HCT116 (cell line): ENCODE results near the gene SRPK2. TPM values are rescaled to one million over a fixed set of nuclear protein-coding genes. Genes with fewer than 3 reads are reported as not detected.

Source experiments
- ATAC-seq: fragments of 200-7000 bp; cut with Tn5 transposase; 2 replicates; pipeline ENCODE4 v1.9.1; 2020; ENCODE audit warnings: mild to moderate bottlenecking, moderate library complexity
- BruUV-seq: library from RNA; stranded (reverse); fragments of 400-500 nt; replicated peaks from 2 replicates; lab custom pipeline; 2021; lab: Mats Ljungman, UMichigan
- CTCF ChIA-PET: fragments of 300-600 bp; sonication (Branson Sonifier 250); formaldehyde crosslinking; loops from one replicate; lab custom pipeline; 2021; ENCODE audit warnings: antibody characterized with exemption; lab: Charles Lee
- POLR2A ChIA-PET: fragments of 300-600, 350-600 bp; sonication (Branson Sonifier 250); formaldehyde crosslinking; loops from one replicate; lab custom pipeline; 2021; ENCODE audit warnings: antibody characterized with exemption; lab: Charles Lee
- RAD21 ChIA-PET, 2 experiments: fragments of 300-600 bp; sonication (Branson Sonifier 250); formaldehyde crosslinking; loops; one replicate each; lab custom pipeline; 2023; ENCODE audit warnings: low total read pairs in 2 of 2; ENCODE audit not compliant: uncharacterized antibody in 2 of 2, unreplicated experiment in 2 of 2, low non-redundant PET in 1 of 2; lab: Charles Lee
- DNase-seq: peaks from one replicate; pipeline ENCODE4 v3.0.0-alpha.2; 2010; ENCODE audit warnings: low read depth, low spot score
- H2AFZ ChIP-seq: fragments of 200-600 bp; shearing (Covaris generic), sonication (generic); 2 replicates; pipeline ENCODE4 v1.6.1; 2017; ENCODE audit warnings: low read depth, mixed run types, mixed read lengths, antibody characterized with exemption, low read length; ENCODE audit not compliant: poor library complexity, severe bottlenecking
- H3K27ac ChIP-seq: 2 replicates; pipeline ENCODE4 v1.5.1; 2012; ENCODE audit warnings: low read depth, low read length
- H3K27me3 ChIP-seq: fragments of 200-600 bp; sonication (generic); 2 replicates; pipeline ENCODE4 v1.6.1; 2016; ENCODE audit warnings: mixed run types, low read length, mixed read lengths; ENCODE audit not compliant: insufficient read depth
- H3K36me3 ChIP-seq, 2 experiments: fragments of 200-500 bp in 1 of 2; fragments of 200-600 bp in 1 of 2; sonication (Bioruptor generic) in 1 of 2; sonication (generic) in 1 of 2; 2 replicates each; pipeline versions ENCODE4 v1.5.1 to v1.6.1; 2014 to 2016; ENCODE audit warnings: low read length in 2 of 2, inconsistent platforms in 1 of 2, mixed read lengths in 1 of 2, mixed run types in 1 of 2; ENCODE audit not compliant: insufficient read depth in 2 of 2, control insufficient read depth in 1 of 2
- H3K4me1 ChIP-seq, 2 experiments: fragments of 200-600 bp in 1 of 2; sonication (generic) in 1 of 2; 2 replicates each; pipeline versions ENCODE4 v1.5.1 to v1.6.1; 2012 to 2017; ENCODE audit warnings: low read length in 2 of 2, inconsistent platforms in 1 of 2, mild to moderate bottlenecking in 1 of 2, mixed read lengths in 1 of 2, mixed run types in 1 of 2, moderate library complexity in 1 of 2; ENCODE audit not compliant: insufficient read depth in 2 of 2, control insufficient read depth in 1 of 2
- H3K4me2 ChIP-seq: fragments of 200-600 bp; sonication (generic); 2 replicates; pipeline ENCODE4 v1.6.1; 2017; ENCODE audit warnings: mixed run types, low read length, mixed read lengths
- H3K4me3 ChIP-seq, 2 experiments: fragments of 200-600 bp in 1 of 2; sonication (generic) in 1 of 2; replicated peaks in 1 of 2; 2 replicates each; pipeline ENCODE4 v1.5.1; 2011 to 2016; ENCODE audit warnings: low read length in 2 of 2, control low read depth in 1 of 2, low read depth in 1 of 2, mild to moderate bottlenecking in 1 of 2, mixed read lengths in 1 of 2, mixed run types in 1 of 2
- H3K79me2 ChIP-seq: fragments of 200-600 bp; sonication (generic); 2 replicates; pipeline ENCODE4 v1.6.1; 2017; ENCODE audit warnings: mild to moderate bottlenecking, mixed run types, low read length, moderate library complexity, mixed read lengths; ENCODE audit not compliant: insufficient read depth
- H3K9ac ChIP-seq: fragments of 200-600 bp; sonication (generic); 2 replicates; pipeline ENCODE4 v1.6.1; 2016; ENCODE audit warnings: low read length, mixed read lengths
- H3K9me2 ChIP-seq: fragments of 200-600 bp; sonication (generic), shearing (Covaris generic); 2 replicates; pipeline ENCODE4 v1.6.1; 2017; ENCODE audit warnings: mixed run types, mild to moderate bottlenecking, moderate library complexity; ENCODE audit not compliant: insufficient read depth
- H3K9me3 ChIP-seq, 2 experiments: fragments of 200-500 bp in 1 of 2; fragments of 200-600 bp in 1 of 2; sonication (Bioruptor generic) in 1 of 2; sonication (generic) in 1 of 2; 2 replicates each; pipeline ENCODE4 v1.6.1; 2014 to 2017; ENCODE audit warnings: low read length in 2 of 2, mixed read lengths in 2 of 2, inconsistent platforms in 1 of 2, low read depth in 1 of 2, mild to moderate bottlenecking in 1 of 2, mixed run types in 1 of 2, moderate library complexity in 1 of 2; ENCODE audit not compliant: control insufficient read depth in 1 of 2, insufficient read depth in 1 of 2
- H4K20me1 ChIP-seq: fragments of 200-600 bp; sonication (generic), shearing (Covaris generic); 2 replicates; pipeline ENCODE4 v1.6.1; 2017; ENCODE audit warnings: mixed run types, mild to moderate bottlenecking, moderate library complexity; ENCODE audit not compliant: insufficient read depth
- EZH2 ChIP-seq: fragments of 200-600 bp; sonication (generic); IDR thresholded peaks from 2 replicates; pipeline ENCODE4 v1.6.1; 2017; ENCODE audit warnings: antibody characterized with exemption, mixed run types
- FOSL1 ChIP-seq: IDR thresholded peaks from 2 replicates; pipeline ENCODE4 v1.6.1; 2012; ENCODE audit warnings: low read depth
- JUND ChIP-seq: IDR thresholded peaks from 2 replicates; pipeline ENCODE4 v1.6.1; 2012
- POLR2A ChIP-seq: IDR thresholded peaks from 2 replicates; pipeline ENCODE4 v1.7.0; 2011; ENCODE audit warnings: borderline replicate concordance; ENCODE audit not compliant: insufficient read depth, insufficient read length; ENCODE audit errors: extremely low read depth
- SP1 ChIP-seq: IDR thresholded peaks from 2 replicates; pipeline ENCODE4 v1.6.1; 2012; ENCODE audit warnings: low read depth
- TCF7L2 ChIP-seq: IDR thresholded peaks from 2 replicates; pipeline ENCODE4 v1.7.0; 2011; ENCODE audit warnings: borderline replicate concordance, inconsistent platforms; ENCODE audit not compliant: insufficient read depth, insufficient read length; ENCODE audit errors: extremely low read depth
- ZFX ChIP-seq: fragments of 450-650 bp; IDR thresholded peaks from 2 replicates; pipeline ENCODE4 v1.6.1; 2017
- intact Hi-C: fragments of 100-400 bp; cut with micrococcal nuclease; formaldehyde crosslinking; loops from 2 replicates; pipeline ENCODE4 v1.10.0; 2022
- total RNA-seq: library from RNA; stranded (reverse); gene quantifications from one replicate; pipeline ENCODE4 v1.2.1, GENCODE V29; 2021; ENCODE audit not compliant: unreplicated experiment
- TF ChIP-seq, protein P1 (sequence below): IDR thresholded peaks from 2 replicates; pipeline ENCODE4 v1.6.1; 2012

Gene SRPK2
- total RNA-seq, 1 experiment from 2014 or later = 37.4 TPM

DNA sequence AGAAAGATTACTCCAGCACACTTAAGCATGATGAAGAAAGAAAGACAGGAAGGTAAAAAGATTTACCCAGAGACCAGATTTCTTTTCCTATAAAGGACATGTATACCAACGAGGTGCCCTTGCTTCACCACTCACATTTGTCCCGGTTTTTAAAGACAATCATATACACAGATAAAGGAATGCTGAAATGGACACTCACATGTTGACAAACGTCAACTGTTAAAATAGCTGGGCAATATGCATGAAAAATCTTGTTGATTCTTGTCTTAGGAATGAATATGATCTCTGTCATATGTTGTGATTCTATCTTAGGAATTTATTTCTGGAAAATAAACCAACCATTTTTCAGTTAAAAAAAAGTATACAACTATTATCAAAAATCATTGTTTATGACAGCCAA lies 158.2 kb downstream of the SRPK2 start:
- no peak overlapping the region for H2AFZ ChIP-seq
- H3K4me2 ChIP-seq = no peak overlapping the region
- no peaks in the 10 kb centered on the region for H3K36me3 ChIP-seq
- no peaks in the 10 kb centered on the region for H3K9me3 ChIP-seq
- POLR2A ChIA-PET = no interaction called here
- no TSS peak for BruUV-seq
- no peak overlapping the region for H3K9ac ChIP-seq
- TF ChIP-seq TCF7L2 (no peak), JUND (no peak), POLR2A (no peak), ZFX (no peak), EZH2 (no peak), SP1 (no peak), FOSL1 (no peak)
- H3K4me3 ChIP-seq = no peak overlapping the region
- CTCF ChIA-PET = no interaction called here
- peaks cover under 1 to 4% of the 10 kb centered on the region in 2 experiments for H3K4me1 ChIP-seq
- peaks cover 30% of the 10 kb centered on the region for H3K79me2 ChIP-seq
- no peaks in the 10 kb centered on the region for H4K20me1 ChIP-seq
- H3K9me2 ChIP-seq = no peaks in the 10 kb centered on the region
- no peak overlapping the region for H3K27ac ChIP-seq
- RAD21 ChIA-PET = no interaction called here
- no peak for DNase-seq
- no peak for ATAC-seq
- intact Hi-C loops = no loop called here
- H3K27me3 ChIP-seq = no peaks in the 10 kb centered on the region

- Histone ChIP-seq H3K27me3 (no peaks in the 10 kb centered on the region), H3K9me3 (no peaks in the 10 kb centered on the region), H3K27ac (no peak overlapping the region), H3K9ac (no peak overlapping the region), H3K4me3 (no peak overlapping the region), H3K4me2 (no peak overlapping the region), H3K36me3 (no peaks in the 10 kb centered on the region), H2AFZ (no peak overlapping the region), H3K4me1 (peaks cover 8 to 13% of the 10 kb centered on the region in 2 experiments), H3K9me2 (no peaks in the 10 kb centered on the region), H3K79me2 (peaks cover 27% of the 10 kb centered on the region), H4K20me1 (no peaks in the 10 kb centered on the region)
- no TSS peak for BruUV-seq
- ChIA-PET POLR2A (no interaction called here), CTCF (no interaction called here), RAD21 (interaction anchor here in 1 of 2 experiments (0.5 kb wide), 1 partner anchor 45 kb away, joined by 3 read pairs; no protein-coding TSS in a partner anchor)
- no peak for TF ChIP-seq FOSL1
- TF ChIP-seq, protein P1, sequence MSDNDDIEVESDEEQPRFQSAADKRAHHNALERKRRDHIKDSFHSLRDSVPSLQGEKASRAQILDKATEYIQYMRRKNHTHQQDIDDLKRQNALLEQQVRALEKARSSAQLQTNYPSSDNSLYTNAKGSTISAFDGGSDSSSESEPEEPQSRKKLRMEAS = no peak
- intact Hi-C loops = no loop called here
- no peak for ATAC-seq
- no peak for DNase-seq
These were observed 159.1 kb downstream of the SRPK2 start for GRCh38 chr7:105229641-105230040.
